ENCODE results near the gene GOLGA5. TPM values are rescaled to one million over a fixed set of nuclear protein-coding genes. Genes with fewer than 3 reads are reported as not detected.
"Not testable (repeated sequence)": the region's sequence is repeated elsewhere in the genome, so short reads cannot be mapped to it uniquely, and the experiment has no call there.

Gene GOLGA5
- polyA plus RNA-seq = 10 to 100 TPM; 21.9 to 42.0 TPM

DNA sequence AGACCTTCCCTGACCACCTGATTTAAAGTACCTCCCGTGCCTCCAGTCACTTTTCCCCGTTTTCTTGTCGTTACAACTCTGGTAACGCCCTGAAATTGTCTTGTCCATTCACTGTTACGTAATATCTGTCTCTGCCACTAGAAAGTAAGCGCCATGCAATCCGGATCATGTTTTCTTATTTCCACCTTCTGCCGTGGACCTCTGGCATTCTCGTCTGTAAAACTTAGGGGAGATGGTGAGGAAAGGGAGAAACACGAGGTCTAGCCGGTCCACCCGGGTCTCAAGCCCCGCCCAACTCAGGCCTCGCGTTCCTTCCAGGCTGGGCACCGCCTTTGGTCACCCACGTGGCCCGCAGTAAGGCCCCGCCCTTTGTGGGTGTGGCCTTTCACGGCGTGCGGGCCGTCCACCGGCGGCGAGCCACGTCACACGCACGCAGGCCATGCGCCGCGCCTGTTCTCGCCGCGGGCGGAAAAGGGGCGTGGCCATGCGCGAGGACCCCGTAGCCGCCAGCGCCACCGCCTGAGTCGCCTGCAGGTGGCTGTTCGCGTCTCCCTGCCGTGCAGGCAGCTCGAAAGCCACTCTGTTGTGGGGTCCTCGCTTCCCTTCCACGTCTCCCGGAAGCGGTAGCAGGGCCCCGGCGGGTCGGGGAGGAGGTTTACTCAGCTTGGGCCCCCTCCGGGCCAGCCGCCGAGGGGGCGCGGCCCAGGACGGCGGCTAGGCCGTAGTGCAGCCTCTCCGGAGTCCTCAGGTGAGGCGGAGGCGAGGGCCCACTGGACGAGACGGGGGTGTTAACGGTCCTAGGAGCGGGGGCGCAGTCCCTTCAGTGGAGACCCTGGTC is at the start of gene GOLGA5:
GOLGA5 (plus strand) TSS at position 597 of the 838 bp plus-strand sequence. CDS start 3,133 bp downstream, outside the sequence.
- peak within 1 kb of the TSS; percentile 86 to 93 for H3K27ac ChIP-seq (ENCODE audit: low read depth in 2 of 2, low read length in 1 of 2)
- WGBS, 2 donors = 1% methylated on average over 61 to 71 of the region's 71 CpGs
- no peaks in the 10 kb centered on the region for H3K27me3 ChIP-seq (ENCODE audit: control insufficient read depth in 1 of 2, insufficient read depth in 2 of 2, low read length in 2 of 2)
- H3K4me3 ChIP-seq (ENCODE audit: low read depth in 1 of 2, low read length in 2 of 2) = peak within 1 kb of the TSS; percentile 88 to 94
- peaks cover 3 to 4% of the 10 kb centered on the region in 2 donors for H3K36me3 ChIP-seq (ENCODE audit: control insufficient read depth in 2 of 2, insufficient read depth in 2 of 2, low read length in 1 of 2)
- H3K9me3 ChIP-seq (ENCODE audit: control insufficient read depth in 2 of 2, insufficient read depth in 1 of 2, low read depth in 1 of 2, low read length in 1 of 2) = peaks cover 0 to 2% of the 10 kb centered on the region in 2 donors
- H3K4me1 ChIP-seq (ENCODE audit: control insufficient read depth in 2 of 2, insufficient read depth in 2 of 2, low read length in 1 of 2) = no peaks in the 10 kb centered on the region

DNA sequence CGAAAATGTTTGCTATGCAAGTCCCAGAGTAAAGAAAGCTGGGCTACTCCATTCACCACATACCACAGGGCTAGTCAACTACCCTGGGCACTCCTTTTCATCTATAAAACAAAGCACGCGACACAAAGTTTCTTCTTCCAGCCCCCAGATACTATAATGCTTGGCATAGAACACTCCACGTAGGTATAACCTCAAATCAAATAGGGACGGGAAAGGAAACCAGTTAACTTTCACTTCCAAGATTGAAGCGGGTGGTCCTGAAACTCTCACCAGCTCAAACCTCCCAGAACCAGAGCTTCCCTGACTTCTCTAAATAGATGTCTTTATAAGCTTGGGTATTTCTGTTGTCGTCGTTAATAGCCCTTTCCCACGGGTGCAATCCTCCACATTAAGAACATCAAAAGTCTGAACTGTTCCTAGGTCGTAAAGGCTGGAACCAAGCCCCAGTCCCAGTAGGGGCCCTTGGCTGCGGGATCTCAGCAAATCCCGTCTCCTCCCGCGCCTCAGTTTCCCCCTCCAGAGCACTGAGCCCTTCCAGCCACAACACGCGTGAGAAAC is 46.3 kb upstream of the GOLGA5 start:
- WGBS, 2 donors = 2 to 4% methylated on average over 16 of the region's 16 CpGs
- Histone ChIP-seq H3K4me3 (ENCODE audit: low read depth in 1 of 2, low read length in 2 of 2) (peak overlapping the region; percentile 62 to 86), H3K27me3 (ENCODE audit: control insufficient read depth in 1 of 2, insufficient read depth in 2 of 2, low read length in 2 of 2) (no peaks in the 10 kb centered on the region), H3K27ac (ENCODE audit: low read depth in 2 of 2, low read length in 1 of 2) (peak overlapping the region; percentile 50 to 87), H3K36me3 (ENCODE audit: control insufficient read depth in 2 of 2, insufficient read depth in 2 of 2, low read length in 1 of 2) (no peaks in the 10 kb centered on the region), H3K4me1 (ENCODE audit: control insufficient read depth in 2 of 2, insufficient read depth in 2 of 2, low read length in 1 of 2) (peaks cover 0 to 2% of the 10 kb centered on the region in 2 donors), H3K9me3 (ENCODE audit: control insufficient read depth in 2 of 2, insufficient read depth in 1 of 2, low read depth in 1 of 2, low read length in 1 of 2) (peaks cover 0 to 3% of the 10 kb centered on the region in 2 donors)

GRCh38 chr14:92748259-92749016 is 45.7 kb upstream of the GOLGA5 start, which contains the start of gene LGMN:
LGMN (minus strand) TSS chr14:92748627; CDS start chr14:92732786, 15,841 bp downstream.
- H3K36me3 ChIP-seq (ENCODE audit: control insufficient read depth in 2 of 2, insufficient read depth in 2 of 2, low read length in 1 of 2) = no peaks in the 10 kb centered on the region
- peak within 1 kb of the TSS; percentile 50 to 87 for H3K27ac ChIP-seq (ENCODE audit: low read depth in 2 of 2, low read length in 1 of 2)
- H3K4me3 ChIP-seq (ENCODE audit: low read depth in 1 of 2, low read length in 2 of 2) = peak within 1 kb of the TSS; percentile 62 to 86
- WGBS, 2 donors = 2% methylated on average over 50 of the region's 50 CpGs
- H3K4me1 ChIP-seq (ENCODE audit: control insufficient read depth in 2 of 2, insufficient read depth in 2 of 2, low read length in 1 of 2) = peaks cover 0 to 2% of the 10 kb centered on the region in 2 donors
- H3K27me3 ChIP-seq (ENCODE audit: control insufficient read depth in 1 of 2, insufficient read depth in 2 of 2, low read length in 2 of 2) = no peaks in the 10 kb centered on the region
- peaks cover 0 to 3% of the 10 kb centered on the region in 2 donors for H3K9me3 ChIP-seq (ENCODE audit: control insufficient read depth in 2 of 2, insufficient read depth in 1 of 2, low read depth in 1 of 2, low read length in 1 of 2)

DNA sequence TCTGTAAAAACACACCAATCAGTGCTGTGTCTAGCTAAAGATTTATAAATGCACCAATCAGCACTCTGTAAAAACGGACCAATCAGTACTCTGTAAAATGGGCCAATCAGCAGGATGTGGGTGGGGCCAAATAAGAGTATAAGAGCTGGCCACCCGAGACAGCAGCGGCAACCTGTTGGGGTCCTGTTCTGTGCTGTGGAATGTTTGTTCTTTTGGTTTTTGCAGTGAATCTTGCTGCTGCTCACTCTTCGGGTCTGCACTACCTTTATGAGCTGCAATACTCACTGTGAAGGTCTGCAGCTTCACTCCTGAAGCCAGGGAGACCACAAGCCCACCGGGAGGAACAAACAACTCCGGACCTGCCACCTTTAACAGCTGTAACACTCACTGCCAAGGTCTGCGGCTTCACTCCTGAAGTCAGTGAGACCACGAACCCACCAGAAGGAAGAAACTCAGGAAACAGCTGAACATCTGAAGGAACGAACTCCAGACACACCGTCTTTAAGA is 43.8 kb upstream of the GOLGA5 start:
- not testable (repeated sequence) for H3K4me3 ChIP-seq (ENCODE audit: low read depth in 1 of 2, low read length in 2 of 2); H3K4me1 ChIP-seq (ENCODE audit: control insufficient read depth in 2 of 2, insufficient read depth in 2 of 2, low read length in 1 of 2); H3K27me3 ChIP-seq (ENCODE audit: control insufficient read depth in 1 of 2, insufficient read depth in 2 of 2, low read length in 2 of 2); H3K36me3 ChIP-seq (ENCODE audit: control insufficient read depth in 2 of 2, insufficient read depth in 2 of 2, low read length in 1 of 2); H3K9me3 ChIP-seq (ENCODE audit: control insufficient read depth in 2 of 2, insufficient read depth in 1 of 2, low read depth in 1 of 2, low read length in 1 of 2)
- 77 to 83% methylated on average over 10 of the region's 10 CpGs for WGBS, 2 donors
- H3K27ac ChIP-seq (ENCODE audit: low read depth in 2 of 2, low read length in 1 of 2) = peak overlapping the region in 1 of 2 donors; percentile 13

DNA sequence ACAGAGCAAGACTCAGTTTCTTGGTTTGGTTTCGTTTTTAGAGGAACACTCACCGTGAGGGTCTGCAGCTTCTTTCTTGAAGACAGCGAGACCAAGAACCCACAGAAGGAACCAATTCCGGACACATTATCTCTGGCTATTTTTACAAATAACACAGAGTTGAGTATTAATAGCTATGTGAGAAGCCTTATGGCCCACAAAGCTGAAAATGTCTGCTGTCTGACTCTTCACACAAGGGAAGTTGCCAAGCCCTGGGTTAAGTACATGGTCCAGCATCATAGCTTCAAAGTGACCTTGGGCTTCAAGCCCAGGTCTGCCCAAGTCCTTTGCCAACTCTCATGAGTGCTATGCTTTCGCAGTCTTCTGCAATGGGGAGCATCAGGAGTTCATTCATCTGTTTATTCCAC is 43.1 kb upstream of the GOLGA5 start:
- H3K27ac ChIP-seq (ENCODE audit: low read depth in 2 of 2, low read length in 1 of 2) = no peak overlapping the region
- H3K4me3 ChIP-seq (ENCODE audit: low read depth in 1 of 2, low read length in 2 of 2) = no peak overlapping the region
- H3K36me3 ChIP-seq (ENCODE audit: control insufficient read depth in 2 of 2, insufficient read depth in 2 of 2, low read length in 1 of 2) = no peaks in the 10 kb centered on the region
- no peaks in the 10 kb centered on the region for H3K27me3 ChIP-seq (ENCODE audit: control insufficient read depth in 1 of 2, insufficient read depth in 2 of 2, low read length in 2 of 2)
- 69 to 80% methylated on average over 5 of the region's 5 CpGs for WGBS, 2 donors
- peaks cover 0 to 3% of the 10 kb centered on the region in 2 donors for H3K9me3 ChIP-seq (ENCODE audit: control insufficient read depth in 2 of 2, insufficient read depth in 1 of 2, low read depth in 1 of 2, low read length in 1 of 2)
- H3K4me1 ChIP-seq (ENCODE audit: control insufficient read depth in 2 of 2, insufficient read depth in 2 of 2, low read length in 1 of 2) = peaks cover 0 to 2% of the 10 kb centered on the region in 2 donors

- no peak overlapping the region for H3K4me3 ChIP-seq (ENCODE audit: low read depth in 1 of 2, low read length in 2 of 2)
- peaks cover 0 to 2% of the 10 kb centered on the region in 2 donors for H3K4me1 ChIP-seq (ENCODE audit: control insufficient read depth in 2 of 2, insufficient read depth in 2 of 2, low read length in 1 of 2)
- 56 to 62% methylated on average over 4 of the region's 4 CpGs for WGBS, 2 donors
- no peaks in the 10 kb centered on the region for H3K36me3 ChIP-seq (ENCODE audit: control insufficient read depth in 2 of 2, insufficient read depth in 2 of 2, low read length in 1 of 2)
- H3K27me3 ChIP-seq (ENCODE audit: control insufficient read depth in 1 of 2, insufficient read depth in 2 of 2, low read length in 2 of 2) = no peaks in the 10 kb centered on the region
- peaks cover 0 to 3% of the 10 kb centered on the region in 2 donors for H3K9me3 ChIP-seq (ENCODE audit: control insufficient read depth in 2 of 2, insufficient read depth in 1 of 2, low read depth in 1 of 2, low read length in 1 of 2)
- no peak overlapping the region for H3K27ac ChIP-seq (ENCODE audit: low read depth in 2 of 2, low read length in 1 of 2)
These were observed 42.3 kb upstream of the GOLGA5 start for GRCh38 chr14:92751819-92752218.

DNA sequence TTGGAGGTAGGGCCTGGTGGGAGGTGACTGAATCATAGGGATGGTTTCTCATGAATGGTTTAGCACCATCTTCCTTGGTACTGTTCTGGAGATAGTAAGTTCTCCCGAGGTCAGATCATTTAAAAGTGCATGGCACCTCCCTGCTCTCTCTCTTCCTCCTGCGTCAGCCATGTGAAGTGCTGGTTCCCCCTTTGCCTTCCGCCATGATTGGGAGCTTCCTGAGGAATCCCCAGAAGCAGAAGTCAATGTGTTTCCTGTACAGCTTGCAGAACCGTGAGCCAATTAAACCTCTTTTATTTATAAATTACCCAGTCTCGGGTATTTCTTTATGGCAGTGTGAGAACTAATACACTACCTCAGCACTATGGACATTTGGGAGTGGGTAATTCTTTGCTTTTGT is 40.9 kb upstream of the GOLGA5 start:
- WGBS, 2 donors = 70 to 76% methylated on average over 5 of the region's 5 CpGs
- H3K27ac ChIP-seq (ENCODE audit: low read depth in 2 of 2, low read length in 1 of 2) = no peak overlapping the region
- H3K4me3 ChIP-seq (ENCODE audit: low read depth in 1 of 2, low read length in 2 of 2) = no peak overlapping the region
- H3K4me1 ChIP-seq (ENCODE audit: control insufficient read depth in 2 of 2, insufficient read depth in 2 of 2, low read length in 1 of 2) = no peaks in the 10 kb centered on the region
- H3K36me3 ChIP-seq (ENCODE audit: control insufficient read depth in 2 of 2, insufficient read depth in 2 of 2, low read length in 1 of 2) = no peaks in the 10 kb centered on the region
- peaks cover 0 to 3% of the 10 kb centered on the region in 2 donors for H3K9me3 ChIP-seq (ENCODE audit: control insufficient read depth in 2 of 2, insufficient read depth in 1 of 2, low read depth in 1 of 2, low read length in 1 of 2)
- no peaks in the 10 kb centered on the region for H3K27me3 ChIP-seq (ENCODE audit: control insufficient read depth in 1 of 2, insufficient read depth in 2 of 2, low read length in 2 of 2)

GRCh38 chr14:92754966-92755365 is 39.1 kb upstream of the GOLGA5 start:
- 81 to 86% methylated on average over 1 of the region's 1 CpG for WGBS, 2 donors
- H3K4me1 ChIP-seq (ENCODE audit: control insufficient read depth in 2 of 2, insufficient read depth in 2 of 2, low read length in 1 of 2) = no peaks in the 10 kb centered on the region
- H3K36me3 ChIP-seq (ENCODE audit: control insufficient read depth in 2 of 2, insufficient read depth in 2 of 2, low read length in 1 of 2) = no peaks in the 10 kb centered on the region
- H3K4me3 ChIP-seq (ENCODE audit: low read depth in 1 of 2, low read length in 2 of 2) = no peak overlapping the region
- no peak overlapping the region for H3K27ac ChIP-seq (ENCODE audit: low read depth in 2 of 2, low read length in 1 of 2)
- H3K27me3 ChIP-seq (ENCODE audit: control insufficient read depth in 1 of 2, insufficient read depth in 2 of 2, low read length in 2 of 2) = no peaks in the 10 kb centered on the region
- H3K9me3 ChIP-seq (ENCODE audit: control insufficient read depth in 2 of 2, insufficient read depth in 1 of 2, low read depth in 1 of 2, low read length in 1 of 2) = peaks cover 0 to 3% of the 10 kb centered on the region in 2 donors

DNA sequence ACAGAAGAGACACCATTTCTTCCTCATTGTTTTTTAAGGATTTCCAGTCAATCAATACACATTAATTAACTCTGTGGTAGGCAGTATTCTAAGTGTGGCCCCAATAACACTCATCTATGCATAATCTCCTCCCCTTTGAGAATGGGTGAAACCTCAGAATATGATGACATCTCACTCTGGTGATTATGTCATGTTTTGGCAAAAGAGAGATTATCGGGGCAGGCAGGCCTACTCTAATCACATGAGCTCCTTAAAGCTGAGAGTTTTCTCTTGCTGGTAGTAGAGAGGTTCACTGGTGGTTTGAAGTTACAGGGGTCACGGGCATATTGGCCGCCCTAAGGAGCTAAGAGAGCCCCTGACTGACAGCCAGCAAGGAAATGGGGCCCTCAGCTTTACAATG is 38.6 kb upstream of the GOLGA5 start:
- 72 to 73% methylated on average over 3 of the region's 3 CpGs for WGBS, 2 donors
- Histone ChIP-seq H3K27ac (ENCODE audit: low read depth in 2 of 2, low read length in 1 of 2) (no peak overlapping the region), H3K9me3 (ENCODE audit: control insufficient read depth in 2 of 2, insufficient read depth in 1 of 2, low read depth in 1 of 2, low read length in 1 of 2) (peaks cover 0 to 3% of the 10 kb centered on the region in 2 donors), H3K4me1 (ENCODE audit: control insufficient read depth in 2 of 2, insufficient read depth in 2 of 2, low read length in 1 of 2) (no peaks in the 10 kb centered on the region), H3K4me3 (ENCODE audit: low read depth in 1 of 2, low read length in 2 of 2) (no peak overlapping the region), H3K27me3 (ENCODE audit: control insufficient read depth in 1 of 2, insufficient read depth in 2 of 2, low read length in 2 of 2) (no peaks in the 10 kb centered on the region), H3K36me3 (ENCODE audit: control insufficient read depth in 2 of 2, insufficient read depth in 2 of 2, low read length in 1 of 2) (no peaks in the 10 kb centered on the region)
